Bone marrow (tissue), 2 donors: ENCODE data around the gene ALOX12.
A peak's percentile ranks its signal among the peaks of the same experiment; 100 is the strongest.
"Not testable (repeated sequence)": the region's sequence is repeated elsewhere in the genome, so short reads cannot be mapped to it uniquely, and the experiment has no call there.

Source experiments
- DNase-seq, 2 donors: peaks; one replicate each; lab custom pipeline; 2025; lab: John Stamatoyannopoulos, UW

Gene ALOX12

DNA sequence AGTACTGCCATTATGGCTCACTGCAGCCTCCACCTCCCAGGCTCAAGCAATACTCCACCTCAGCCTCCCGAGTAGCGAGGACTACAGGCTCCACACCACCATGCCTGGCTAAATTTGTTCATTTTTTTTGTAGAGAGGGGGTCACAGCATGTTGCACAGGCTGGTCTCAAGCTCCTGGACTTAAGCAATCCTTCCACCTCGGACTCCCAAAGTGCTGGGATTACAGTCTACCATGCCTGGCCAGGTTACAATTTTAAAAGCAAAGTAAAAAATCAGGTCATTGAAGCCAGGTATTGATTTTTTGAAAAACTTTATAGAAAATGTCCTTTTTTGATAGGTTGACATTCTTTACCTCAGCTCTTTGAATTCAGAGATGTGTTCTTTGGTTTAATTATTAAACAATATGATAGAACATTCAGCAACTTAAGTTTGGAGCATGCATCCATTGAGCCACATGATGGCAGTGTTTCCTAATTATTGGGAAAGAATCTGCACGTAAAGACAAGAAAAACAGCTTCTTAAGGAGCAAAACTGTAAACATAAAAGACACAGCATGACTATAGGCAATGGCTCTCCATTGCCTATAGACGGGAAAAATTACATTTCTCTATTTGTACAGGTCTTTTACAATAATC is 49.8 kb downstream of the ALOX12 start:
- DNase-seq: peak in 1 of 2 donors; percentile 61

DNA sequence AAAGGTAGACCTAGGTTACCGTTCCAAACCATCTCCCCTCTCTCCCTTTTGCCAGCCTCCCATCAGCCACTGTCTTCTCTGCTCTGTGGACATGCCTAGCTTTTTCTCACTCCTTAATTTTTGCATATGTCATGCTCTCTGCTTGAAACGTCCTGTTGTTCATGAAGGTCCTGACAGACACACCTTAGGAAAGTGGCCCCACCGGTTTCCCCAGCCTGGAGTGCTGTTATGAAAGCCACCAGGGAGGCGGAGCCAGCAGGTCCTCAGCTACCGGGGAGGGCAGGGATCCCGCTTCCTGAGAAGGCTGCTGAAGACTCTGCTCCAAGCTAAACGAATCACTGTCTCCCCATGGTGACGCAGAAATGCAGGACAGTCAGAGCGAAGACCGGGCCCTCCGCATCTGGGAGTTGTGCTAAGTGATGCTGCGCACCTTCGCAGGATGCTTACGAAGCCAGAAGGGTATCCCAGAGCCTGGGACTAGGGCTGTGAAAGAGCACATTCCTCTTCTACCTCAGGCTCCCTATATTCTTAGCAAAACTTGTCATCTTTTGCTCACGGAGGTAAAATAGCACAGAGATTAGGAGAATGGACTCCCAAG is 50.4 kb downstream of the ALOX12 start:
- DNase-seq: no peak

DNA sequence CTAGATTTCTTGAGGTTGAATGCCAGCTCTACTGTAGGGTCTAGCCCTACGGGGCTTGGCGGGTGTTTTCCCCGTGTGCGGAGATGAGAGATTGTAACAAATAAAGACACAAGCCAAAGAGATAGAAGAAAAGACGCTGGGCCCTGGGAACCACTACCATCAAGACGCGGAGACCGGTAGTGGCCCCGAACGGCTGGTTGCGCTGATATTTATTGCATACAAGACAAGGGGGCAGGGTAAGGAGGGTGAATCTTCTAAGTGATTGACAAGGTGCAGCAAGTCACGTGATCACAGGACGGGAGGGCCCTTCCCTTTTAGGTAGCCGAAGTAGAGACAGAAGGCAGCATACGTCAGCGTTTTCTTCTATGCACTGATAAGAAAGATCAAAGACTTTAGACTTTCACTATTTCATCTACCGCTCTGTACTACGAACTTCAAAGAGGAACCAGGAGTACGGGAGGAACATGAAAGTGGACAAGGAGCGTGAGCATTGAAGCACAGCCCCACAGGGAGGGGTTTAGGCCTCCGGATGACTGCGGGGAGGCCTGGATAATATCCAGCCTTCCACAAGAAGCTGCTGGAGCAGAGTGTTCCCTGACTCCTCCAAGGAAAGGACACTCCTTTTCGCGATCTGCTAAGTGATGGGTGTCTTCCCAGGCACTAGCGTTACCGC is 51.0 kb downstream of the ALOX12 start:
- not testable (repeated sequence) for DNase-seq

GRCh38 chr17:7047566-7047965 is 51.7 kb downstream of the ALOX12 start:
- no peak for DNase-seq

DNA sequence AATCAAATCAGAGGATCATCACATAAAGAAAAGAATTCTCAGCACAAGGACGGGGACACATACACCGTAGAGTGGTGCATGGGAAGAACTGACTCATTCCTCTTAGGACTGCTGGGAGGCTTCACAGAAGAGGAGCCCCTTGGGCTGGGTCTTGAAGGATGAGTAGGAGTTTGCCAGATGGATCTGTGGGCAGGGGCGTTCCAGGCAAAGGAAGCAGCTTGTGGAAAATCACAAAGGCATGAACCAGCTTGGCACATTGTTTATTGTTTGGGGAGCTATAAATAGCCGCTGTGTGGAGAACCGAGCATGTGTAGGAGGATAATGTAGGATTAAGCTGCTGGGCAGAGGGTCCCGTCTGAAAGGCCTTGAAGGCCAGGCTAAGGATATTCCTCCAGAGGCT is 53.1 kb downstream of the ALOX12 start:
- DNase-seq: no peak

DNA sequence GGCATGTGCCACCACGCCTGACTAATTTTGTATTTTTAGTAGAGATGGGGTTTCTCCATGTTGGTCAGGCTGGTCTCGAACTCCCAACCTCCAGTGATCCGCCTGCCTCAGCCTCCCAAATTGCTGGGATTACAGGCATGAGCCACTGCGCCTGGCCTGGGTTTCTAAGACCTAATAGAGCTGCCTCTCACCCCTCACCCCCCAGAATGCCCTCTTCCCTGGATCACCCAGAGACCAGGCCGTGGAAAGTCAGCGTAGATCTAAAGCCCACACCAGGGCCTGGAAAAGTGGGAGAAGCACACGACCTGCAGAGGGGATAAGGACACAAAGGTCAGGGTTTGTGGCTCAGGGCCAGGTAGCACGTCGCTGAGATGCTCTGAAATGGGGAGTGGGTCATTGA is 54.7 kb downstream of the ALOX12 start:
- not testable (repeated sequence) for DNase-seq

DNA sequence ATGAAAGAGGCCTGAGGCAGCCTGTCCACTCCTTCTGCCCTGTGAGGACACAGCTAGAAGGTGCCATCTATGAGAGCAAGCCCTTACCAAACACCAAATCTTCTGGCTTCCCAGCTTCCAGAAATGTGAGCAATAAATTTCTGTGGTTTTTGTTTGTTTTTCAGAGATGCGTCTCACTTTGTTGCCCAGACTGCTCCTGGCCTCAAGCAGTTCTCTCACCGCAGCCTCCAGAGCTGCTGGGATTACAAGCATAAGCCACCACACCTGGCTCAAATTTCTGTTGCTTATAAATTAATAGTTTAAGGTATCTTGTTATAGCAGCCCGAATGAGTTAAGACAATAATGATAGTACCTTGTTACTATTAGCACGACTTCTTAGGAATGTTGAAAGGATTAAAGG is 60.5 kb downstream of the ALOX12 start:
- DNase-seq: no peak

GRCh38 chr17:7058831-7059447 is 63.1 kb downstream of the ALOX12 start:
- DNase-seq: no peak
